NT2/D1 (cell line): Measurements from ENCODE around the gene OSCAR.

Source experiments
- DNase-seq: peaks from one replicate; pipeline ENCODE4 v3.0.0-alpha.2; 2011; ENCODE audit warnings: low read depth, low spot score
- H3K27me3 ChIP-seq: 2 replicates; pipeline ENCODE4 v1.6.0; 2011; ENCODE audit warnings: mild to moderate bottlenecking; ENCODE audit not compliant: insufficient read length, insufficient read depth
- H3K36me3 ChIP-seq: 2 replicates; pipeline ENCODE4 v1.6.1; 2011; ENCODE audit warnings: mild to moderate bottlenecking, low read length, mixed read lengths; ENCODE audit not compliant: insufficient read depth, insufficient read length
- H3K4me1 ChIP-seq: 2 replicates; pipeline ENCODE4 v1.5.1; 2011; ENCODE audit not compliant: insufficient read depth, insufficient read length
- H3K4me3 ChIP-seq: 2 replicates; pipeline ENCODE4 v1.5.1; 2011; ENCODE audit warnings: low read depth; ENCODE audit not compliant: insufficient read length
- H3K9ac ChIP-seq: 2 replicates; pipeline ENCODE4 v1.6.0; 2011; ENCODE audit warnings: low read depth; ENCODE audit not compliant: insufficient read length
- H3K9me3 ChIP-seq: 2 replicates; pipeline ENCODE4 v1.5.1; 2011; ENCODE audit warnings: mild to moderate bottlenecking, low read length; ENCODE audit not compliant: insufficient read depth
- SUZ12 ChIP-seq: IDR thresholded peaks from 2 replicates; pipeline ENCODE4 v1.6.1; 2011; ENCODE audit not compliant: insufficient read length, insufficient read depth; ENCODE audit errors: extremely low read depth
- YY1 ChIP-seq: IDR thresholded peaks from 2 replicates; pipeline ENCODE4 v1.6.1; 2011; ENCODE audit not compliant: insufficient read length, insufficient read depth
- ZNF274 ChIP-seq: IDR thresholded peaks from 2 replicates; pipeline ENCODE4 v1.6.1; 2011; ENCODE audit warnings: mild to moderate bottlenecking, low read depth, low read length

OSCAR gene

DNA sequence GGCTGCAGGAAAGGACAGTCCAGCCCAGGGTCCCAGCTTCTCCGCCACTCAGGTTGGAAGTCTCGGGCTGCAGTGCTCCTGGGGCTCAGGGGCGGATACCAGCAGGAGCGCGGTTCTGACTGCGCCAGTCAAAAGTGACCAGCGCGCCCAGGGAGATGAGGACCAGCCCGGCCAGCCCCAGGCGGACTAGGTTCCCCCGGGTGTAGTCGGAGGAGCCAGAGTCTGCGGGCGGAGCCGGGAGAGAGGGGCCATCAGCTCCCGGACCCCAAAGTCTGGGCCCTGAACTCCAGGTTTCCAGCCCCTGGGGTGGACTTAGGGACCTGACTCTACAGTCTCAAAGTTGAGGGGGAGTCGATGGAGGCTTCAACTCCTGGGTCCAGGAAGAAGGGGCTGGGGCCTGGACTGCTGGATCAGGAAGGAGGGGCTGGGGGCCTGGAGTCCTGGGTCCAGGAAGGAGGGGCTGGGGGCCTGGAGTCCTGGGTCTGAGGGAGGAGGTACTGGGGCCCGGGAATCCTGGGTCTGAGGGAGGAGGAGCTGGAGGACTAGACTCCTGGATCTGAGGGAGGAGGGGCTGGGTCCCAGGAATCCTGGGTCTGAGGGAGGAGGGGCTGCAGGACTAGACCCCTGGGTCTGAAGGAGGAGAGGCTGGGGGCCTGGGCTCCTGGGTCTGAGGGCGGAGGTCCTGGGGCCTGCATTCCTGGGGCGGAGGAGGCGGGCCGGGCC is 5.3 kb downstream of the OSCAR start:
- H3K36me3 ChIP-seq: no peaks in the 10 kb centered on the region
- H3K4me3 ChIP-seq: peak overlapping the region; percentile 45
- peaks cover 2% of the 10 kb centered on the region for H3K4me1 ChIP-seq
- TF ChIP-seq YY1: no peak
- TF ChIP-seq SUZ12: no peak
- TF ChIP-seq ZNF274: no peak
- peaks cover 8% of the 10 kb centered on the region; the same call in 1 of the 2 replicates for H3K9me3 ChIP-seq
- DNase-seq: no peak
- H3K9ac ChIP-seq: peak overlapping the region; percentile 56
- H3K27me3 ChIP-seq: peaks cover 16% of the 10 kb centered on the region

DNA sequence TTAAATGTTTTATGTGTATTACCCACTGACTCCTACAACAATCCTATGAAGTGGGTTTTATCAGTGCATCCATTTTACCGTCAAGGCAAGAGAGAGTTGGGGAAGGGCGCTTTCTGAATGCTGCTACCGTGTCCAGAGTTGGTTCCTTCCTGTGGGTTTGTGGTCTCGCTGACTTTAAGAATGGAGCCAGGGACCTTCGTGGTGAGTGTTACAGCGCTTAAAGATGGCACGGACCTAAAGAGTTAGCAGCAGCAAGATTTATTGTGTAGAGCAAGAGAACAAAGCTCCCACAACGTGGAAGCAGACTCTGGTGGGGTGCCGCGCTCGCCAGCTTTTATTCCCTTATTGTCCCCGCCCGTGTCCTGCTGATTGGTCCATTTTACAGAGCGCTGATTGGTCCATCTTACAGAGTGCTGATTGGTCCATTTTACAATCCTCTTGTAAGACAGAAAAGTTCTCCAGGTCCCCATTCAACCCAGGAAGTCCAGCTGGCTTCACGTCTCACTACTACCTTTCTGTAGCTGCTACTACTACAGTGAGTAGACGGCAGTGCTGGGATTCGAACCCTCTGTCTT is 6.1 kb downstream of the OSCAR start:
- Histone ChIP-seq H3K27me3 (peaks cover 16% of the 10 kb centered on the region), H3K4me3 (no peak overlapping the region), H3K9ac (no peak overlapping the region), H3K9me3 (peaks cover 8% of the 10 kb centered on the region; the same call in 1 of the 2 replicates), H3K36me3 (no peaks in the 10 kb centered on the region), H3K4me1 (peaks cover 2% of the 10 kb centered on the region)
- TF ChIP-seq YY1: no peak
- TF ChIP-seq ZNF274: no peak
- TF ChIP-seq SUZ12: no peak
- no peak for DNase-seq

DNA sequence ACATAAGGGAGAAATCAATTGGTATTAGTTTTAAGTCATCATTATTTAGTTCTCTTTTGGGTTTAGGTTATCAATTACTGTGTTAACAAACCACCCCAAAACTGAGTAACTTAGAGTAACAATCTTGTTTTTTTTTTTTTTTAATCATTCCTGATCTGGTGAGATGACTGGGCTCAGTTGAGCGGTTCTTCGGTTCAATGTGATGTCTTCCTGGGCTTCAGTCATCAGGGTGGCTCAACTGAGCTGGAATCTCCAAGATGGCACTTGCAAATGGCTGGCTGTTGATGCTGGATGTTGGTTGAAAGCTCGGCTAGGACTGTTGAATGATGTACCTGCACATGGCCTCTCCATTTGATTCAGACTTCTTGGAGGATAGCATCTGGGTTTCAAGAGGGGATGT is 16.2 kb downstream of the OSCAR start:
- H3K36me3 ChIP-seq: no peaks in the 10 kb centered on the region
- TF ChIP-seq SUZ12 (no peak), YY1 (no peak), ZNF274 (no peak)

DNA sequence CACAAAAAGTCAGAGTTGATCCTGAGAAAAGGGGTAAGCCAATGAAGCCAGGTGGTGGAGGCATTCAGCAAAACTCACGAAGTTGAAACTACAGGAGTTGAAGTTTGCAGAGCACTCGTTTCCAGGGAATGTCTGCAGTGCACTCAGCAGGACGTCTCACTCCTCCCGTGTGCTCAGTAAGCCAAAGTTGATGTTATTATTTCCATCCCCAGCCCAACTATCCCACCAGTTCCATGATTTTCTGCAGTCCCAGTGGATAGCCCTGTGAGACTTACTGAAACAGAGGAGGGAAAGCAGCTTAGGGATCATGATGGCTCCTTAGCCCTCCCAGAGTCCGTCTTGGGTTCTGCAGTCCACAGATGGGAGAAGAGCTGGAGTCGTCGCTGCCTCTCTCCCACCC is 19.6 kb downstream of the OSCAR start, which contains the start of gene TARM1:
TARM1 (minus strand) TSS at position 334 of the 400 bp plus-strand sequence; CDS start at position 309, 25 bp downstream.
- Histone ChIP-seq H3K36me3 (no peaks in the 10 kb centered on the region), H3K4me3 (no peak within 1 kb of the TSS), H3K9me3 (peaks cover 19% of the 10 kb centered on the region), H3K27me3 (no peaks in the 10 kb centered on the region), H3K9ac (no peak within 1 kb of the TSS), H3K4me1 (no peaks in the 10 kb centered on the region)
- no peak for TF ChIP-seq YY1
- no peak for TF ChIP-seq ZNF274
- no peak for TF ChIP-seq SUZ12
- DNase-seq: no peak

More for the DNA sequence above, 16.2 kb downstream of the OSCAR start:
- DNase-seq: no peak
- H3K9ac ChIP-seq: no peak overlapping the region
- peaks cover 19% of the 10 kb centered on the region for H3K9me3 ChIP-seq
- H3K4me1 ChIP-seq: no peaks in the 10 kb centered on the region
- H3K27me3 ChIP-seq: no peaks in the 10 kb centered on the region
- H3K4me3 ChIP-seq: no peak overlapping the region

DNA sequence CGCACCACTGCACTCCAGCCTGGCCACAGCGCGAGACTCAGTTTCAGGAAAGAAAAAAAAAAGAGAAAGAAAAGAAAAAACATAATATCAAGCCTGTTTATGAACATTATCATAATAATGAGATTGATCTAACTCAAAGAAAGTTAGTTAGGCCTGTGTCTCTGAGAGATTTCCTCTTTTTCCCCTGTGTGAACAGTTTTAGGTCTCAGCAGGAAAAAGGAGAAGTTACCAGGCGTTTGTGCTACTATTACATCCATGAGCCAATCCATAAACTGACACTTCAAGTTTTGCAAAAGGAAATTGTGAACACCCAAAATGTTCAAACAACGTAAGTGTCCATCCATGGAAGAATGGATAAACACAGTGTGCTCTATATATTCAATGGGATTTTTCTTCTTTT is 23.3 kb downstream of the OSCAR start:
- no peak for DNase-seq
- Histone ChIP-seq H3K4me1 (no peaks in the 10 kb centered on the region), H3K9me3 (peaks cover 9% of the 10 kb centered on the region; the same call in 1 of the 2 replicates), H3K36me3 (no peaks in the 10 kb centered on the region), H3K9ac (no peak overlapping the region), H3K27me3 (no peaks in the 10 kb centered on the region), H3K4me3 (no peak overlapping the region)
- TF ChIP-seq YY1: no peak
- TF ChIP-seq ZNF274: no peak
- TF ChIP-seq SUZ12: no peak

DNA sequence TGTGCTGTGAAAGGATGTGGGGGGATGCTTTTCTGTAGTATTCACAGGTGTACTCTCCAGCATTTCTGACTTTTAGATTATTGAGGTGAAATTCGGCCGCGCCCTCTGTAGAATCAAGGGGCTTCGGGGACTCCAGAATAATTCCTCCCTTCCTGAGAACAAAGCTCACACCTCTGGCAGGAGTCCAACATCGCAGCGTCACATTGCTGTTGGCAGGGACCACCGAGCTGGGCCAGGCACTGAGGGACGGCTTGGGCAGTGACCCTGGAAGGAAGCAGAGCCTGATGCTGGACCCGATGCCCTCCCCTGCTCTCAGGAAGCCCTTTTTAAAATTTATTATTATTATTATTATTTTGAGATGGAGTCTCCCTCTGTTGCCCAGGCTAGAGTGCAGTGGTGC is 25.8 kb downstream of the OSCAR start:
- Histone ChIP-seq H3K4me1 (no peaks in the 10 kb centered on the region), H3K27me3 (no peaks in the 10 kb centered on the region), H3K36me3 (no peaks in the 10 kb centered on the region), H3K9me3 (no peaks in the 10 kb centered on the region), H3K9ac (no peak overlapping the region), H3K4me3 (no peak overlapping the region)
- TF ChIP-seq ZNF274: no peak
- no peak for TF ChIP-seq SUZ12
- TF ChIP-seq YY1: no peak
- no peak for DNase-seq

DNA sequence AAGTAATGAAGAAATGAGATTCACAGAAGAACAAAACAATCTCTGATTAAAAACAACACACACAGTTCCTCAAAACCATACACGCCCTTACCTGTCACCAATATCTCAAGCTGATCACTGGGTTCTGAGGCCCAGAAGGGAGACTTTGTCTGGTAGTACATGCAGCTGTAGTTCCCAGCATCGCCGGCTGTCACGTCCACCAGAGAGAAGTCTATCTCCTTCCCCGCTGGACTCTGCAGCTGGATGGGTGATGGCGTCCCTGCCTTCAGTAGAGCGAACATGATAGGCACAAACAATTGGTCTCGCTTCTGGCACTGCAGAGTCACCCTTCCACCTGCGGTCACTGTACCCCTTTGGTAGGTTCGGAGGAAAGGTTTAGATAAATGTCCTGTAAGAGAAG is 26.8 kb downstream of the OSCAR start:
- no peak overlapping the region for H3K9ac ChIP-seq
- no peaks in the 10 kb centered on the region for H3K27me3 ChIP-seq
- no peaks in the 10 kb centered on the region for H3K4me1 ChIP-seq
- no peak overlapping the region for H3K4me3 ChIP-seq
- H3K9me3 ChIP-seq: no peaks in the 10 kb centered on the region
- no peak for DNase-seq
- no peak for TF ChIP-seq SUZ12
- no peak for TF ChIP-seq ZNF274
- TF ChIP-seq YY1: no peak
- no peaks in the 10 kb centered on the region for H3K36me3 ChIP-seq
